ENCODE measurements around the gene MLPH.

MLPH gene

GRCh38 chr2:237456200-237456843 is 30.7 kb upstream of the MLPH start:
- no peak overlapping the region for H3K4me2 ChIP-seq (ENCODE audit: low read depth, low read length, poor library complexity, severe bottlenecking)
- no peak overlapping the region for H3K4me3 ChIP-seq (ENCODE audit: insufficient read depth, low read length, poor library complexity, severe bottlenecking)
- no peaks in the 10 kb centered on the region for H3K9me2 ChIP-seq (replicated peaks; ENCODE audit: insufficient read depth, low read length)
- H3K27me3 ChIP-seq (ENCODE audit: low read length) = no peaks in the 10 kb centered on the region
- TF ChIP-seq CTCF (IDR thresholded peaks at IDR 0.05; ENCODE audit: insufficient read depth, low read length, poor library complexity, severe bottlenecking) (no peak), EZH2phosphoT487 (conservative IDR thresholded peaks at IDR 0.05; ENCODE audit: low read length) (no peak)
- no peaks in the 10 kb centered on the region for H3K79me2 ChIP-seq (ENCODE audit: insufficient read depth, low read length)
- no peaks in the 10 kb centered on the region for H4K20me1 ChIP-seq (ENCODE audit: low read depth, low read length)
- no peaks in the 10 kb centered on the region for H3K36me3 ChIP-seq (ENCODE audit: low read length)
- H3F3A ChIP-seq (ENCODE audit: insufficient read depth) = no peaks in the 10 kb centered on the region
- H3K9me3 ChIP-seq (ENCODE audit: insufficient read depth, low read length) = no peaks in the 10 kb centered on the region
- H3K9ac ChIP-seq (ENCODE audit: low read length) = no peak overlapping the region
- no peak overlapping the region for H3K27ac ChIP-seq (ENCODE audit: low read depth, low read length)
- H2AFZ ChIP-seq (ENCODE audit: low read depth, low read length, severe bottlenecking) = no peak overlapping the region

GRCh38 chr2:237457388-237457941 is 29.6 kb upstream of the MLPH start:
- Histone ChIP-seq H3K9me2 (replicated peaks; ENCODE audit: insufficient read depth, low read length) (no peaks in the 10 kb centered on the region), H3K36me3 (ENCODE audit: low read length) (no peaks in the 10 kb centered on the region), H3K4me3 (ENCODE audit: insufficient read depth, low read length, poor library complexity, severe bottlenecking) (no peak overlapping the region), H4K20me1 (ENCODE audit: low read depth, low read length) (no peaks in the 10 kb centered on the region), H3K9me3 (ENCODE audit: insufficient read depth, low read length) (no peaks in the 10 kb centered on the region), H3F3A (ENCODE audit: insufficient read depth) (no peaks in the 10 kb centered on the region), H3K4me2 (ENCODE audit: low read depth, low read length, poor library complexity, severe bottlenecking) (no peak overlapping the region), H3K9ac (ENCODE audit: low read length) (no peak overlapping the region), H2AFZ (ENCODE audit: low read depth, low read length, severe bottlenecking) (no peak overlapping the region), H3K27ac (ENCODE audit: low read depth, low read length) (no peak overlapping the region), H3K27me3 (ENCODE audit: low read length) (no peaks in the 10 kb centered on the region), H3K79me2 (ENCODE audit: insufficient read depth, low read length) (no peaks in the 10 kb centered on the region)
- TF ChIP-seq CTCF (IDR thresholded peaks at IDR 0.05; ENCODE audit: insufficient read depth, low read length, poor library complexity, severe bottlenecking) = no peak
- no peak for TF ChIP-seq EZH2phosphoT487 (conservative IDR thresholded peaks at IDR 0.05; ENCODE audit: low read length)

GRCh38 chr2:237458519-237458918 is 28.5 kb upstream of the MLPH start:
- Histone ChIP-seq H3K4me2 (ENCODE audit: low read depth, low read length, poor library complexity, severe bottlenecking) (no peak overlapping the region), H3K27ac (ENCODE audit: low read depth, low read length) (no peak overlapping the region), H2AFZ (ENCODE audit: low read depth, low read length, severe bottlenecking) (no peak overlapping the region), H3K9ac (ENCODE audit: low read length) (no peak overlapping the region), H3K9me3 (ENCODE audit: insufficient read depth, low read length) (no peaks in the 10 kb centered on the region), H3K4me3 (ENCODE audit: insufficient read depth, low read length, poor library complexity, severe bottlenecking) (no peak overlapping the region), H3K9me2 (replicated peaks; ENCODE audit: insufficient read depth, low read length) (no peaks in the 10 kb centered on the region), H3K27me3 (ENCODE audit: low read length) (no peaks in the 10 kb centered on the region), H3F3A (ENCODE audit: insufficient read depth) (no peaks in the 10 kb centered on the region), H3K36me3 (ENCODE audit: low read length) (no peaks in the 10 kb centered on the region), H3K79me2 (ENCODE audit: insufficient read depth, low read length) (no peaks in the 10 kb centered on the region), H4K20me1 (ENCODE audit: low read depth, low read length) (no peaks in the 10 kb centered on the region)
- TF ChIP-seq CTCF (IDR thresholded peaks at IDR 0.05; ENCODE audit: insufficient read depth, low read length, poor library complexity, severe bottlenecking) = no peak
- TF ChIP-seq EZH2phosphoT487 (conservative IDR thresholded peaks at IDR 0.05; ENCODE audit: low read length) = no peak
